GM21367 (cell line): ENCODE measurements around the gene ZNF792.
"Not testable (repeated sequence)": the region's sequence is repeated elsewhere in the genome, so short reads cannot be mapped to it uniquely, and the experiment has no call there.

Source experiments
- ATAC-seq: cut with Tn5 transposase; IDR thresholded peaks from one replicate; pipeline ENCODE4 v1.9.1; 2021; ENCODE audit not compliant: unreplicated experiment

The ZNF792 gene

DNA sequence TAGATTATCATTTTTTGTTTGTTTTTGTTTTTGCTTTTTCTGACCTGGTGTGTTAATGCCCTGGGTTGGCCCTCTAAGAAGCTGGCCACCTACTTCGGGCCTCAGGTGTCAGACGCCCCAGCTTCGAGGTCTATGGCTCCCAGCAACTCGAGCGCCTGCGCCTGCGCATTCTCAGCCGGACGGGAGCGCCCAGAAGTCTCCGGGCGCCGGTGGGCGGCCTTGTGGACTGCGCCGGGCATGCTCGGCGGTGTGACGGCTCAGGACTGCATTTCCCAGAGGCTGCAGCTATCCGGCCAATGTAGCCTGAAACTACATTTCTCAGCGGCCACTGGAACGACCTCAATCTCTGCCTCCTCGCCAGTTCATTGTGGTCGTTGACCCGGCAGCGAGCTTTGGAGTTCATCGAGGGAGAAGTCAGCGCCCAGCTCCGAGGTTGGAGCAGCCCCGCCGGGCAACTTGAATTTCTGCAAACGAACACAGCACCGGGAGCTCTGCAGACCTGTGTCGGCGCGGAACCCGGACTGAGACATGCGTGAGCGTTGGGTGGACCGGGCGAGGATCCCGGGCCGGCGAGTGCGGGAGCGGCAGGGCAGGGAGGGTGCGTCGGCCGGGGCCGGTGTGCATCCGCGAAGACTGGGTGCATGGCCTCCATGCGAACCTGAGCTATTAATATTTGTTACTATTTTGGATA, 37.2 kb downstream of the ZNF792 start, which contains the start of gene ZNF30:
Gene ZNF30 (plus strand): TSS at position 219 of the 691 bp plus-strand sequence. CDS start 3,045 bp downstream, outside the sequence.
- peak; percentile 79 for ATAC-seq

DNA sequence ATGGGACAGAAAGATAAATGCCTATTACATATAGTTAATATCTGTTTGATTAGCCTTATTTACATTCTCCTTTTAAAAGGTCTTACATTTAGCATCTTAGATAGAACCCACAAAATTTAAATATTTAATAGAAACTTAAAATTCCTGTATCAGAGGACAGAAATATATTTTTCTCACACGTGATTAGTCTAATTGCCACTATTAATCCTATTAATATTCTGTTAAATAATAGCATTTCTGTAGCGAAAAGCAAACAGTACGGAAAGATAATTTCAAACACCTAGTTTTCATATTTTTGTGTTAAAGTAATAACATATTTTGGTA, 37.7 kb downstream of the ZNF792 start:
- no peak for ATAC-seq

DNA sequence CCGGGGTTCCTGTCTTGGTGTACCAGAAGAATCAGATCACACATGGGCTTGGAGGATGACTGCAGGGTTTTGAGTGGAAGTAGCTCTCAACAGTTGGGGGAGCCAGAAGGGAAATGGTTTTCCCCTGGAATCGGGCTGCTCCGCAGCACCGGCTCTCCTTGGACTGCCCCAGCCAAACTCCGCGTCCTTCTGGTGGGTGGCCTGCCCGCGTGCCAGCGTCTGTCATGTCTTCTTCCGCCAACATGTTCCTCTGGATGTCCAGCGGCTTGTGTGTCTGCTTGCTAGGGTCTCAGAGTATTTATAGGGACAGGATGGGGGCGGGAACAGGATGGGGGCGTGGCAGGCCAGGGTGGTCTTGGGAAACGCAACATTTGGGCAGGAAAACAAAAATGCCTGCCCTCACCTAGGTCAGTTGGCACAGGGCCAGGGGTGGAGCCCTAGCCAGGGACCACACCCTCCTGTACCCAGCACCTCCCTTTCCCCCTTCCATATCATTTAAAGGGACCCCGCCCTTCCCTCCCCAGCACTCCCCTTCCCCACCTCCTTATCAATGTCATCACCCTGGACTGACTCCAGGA, 38.7 kb downstream of the ZNF792 start:
- ATAC-seq = no peak

DNA sequence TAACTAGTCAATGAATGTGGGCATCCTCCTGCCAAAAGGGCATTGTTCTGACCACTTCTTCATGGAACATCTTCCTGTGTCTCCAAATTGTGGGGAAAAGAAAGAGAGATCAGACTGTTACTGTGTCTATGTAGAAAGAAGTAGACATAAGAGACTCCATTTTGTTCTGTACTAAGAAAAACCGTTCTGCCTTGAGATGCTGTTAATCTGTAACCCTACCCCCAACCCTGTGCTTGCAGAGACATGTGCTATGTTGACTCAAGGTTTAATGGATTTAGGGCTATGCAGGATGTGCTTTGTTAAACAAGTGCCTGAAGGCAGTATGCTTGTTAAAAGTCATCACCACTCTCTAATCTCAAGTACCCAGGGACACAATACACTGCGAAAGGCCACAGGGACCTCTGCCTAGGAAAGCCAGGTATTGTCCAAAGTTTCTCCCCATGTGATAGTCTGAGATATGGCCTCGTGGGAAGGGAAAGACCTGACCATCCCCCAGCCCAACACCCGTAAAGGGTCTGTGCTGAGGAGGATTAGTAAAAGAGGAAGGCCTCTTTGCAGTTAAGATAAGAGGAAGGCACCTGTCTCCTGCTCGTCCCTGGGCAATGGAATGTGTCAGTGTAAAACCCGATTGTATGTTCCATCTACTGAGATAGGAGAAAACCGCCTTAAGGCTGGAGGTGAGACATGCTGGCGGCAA, 43.8 kb downstream of the ZNF792 start:
- ATAC-seq = not testable (repeated sequence)

DNA sequence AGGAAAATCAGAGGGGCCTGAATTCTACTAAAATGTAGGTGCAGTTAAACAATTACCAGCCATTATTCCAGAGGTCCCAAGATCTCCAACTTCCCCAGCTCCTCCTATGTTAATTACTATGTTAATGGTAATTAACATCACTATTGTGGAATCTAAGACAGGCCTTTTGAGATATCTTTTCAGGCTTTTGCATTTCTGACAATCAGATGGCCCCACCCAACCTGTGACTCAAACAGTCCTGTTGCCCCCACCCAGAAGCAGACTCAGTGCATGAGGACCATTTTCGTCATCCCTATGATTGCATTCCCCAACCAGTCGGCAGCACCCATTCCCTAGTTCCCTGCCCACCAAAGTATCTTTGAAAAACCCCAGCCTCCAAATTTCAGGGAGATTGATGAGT, 45.8 kb downstream of the ZNF792 start:
- ATAC-seq = no peak

DNA sequence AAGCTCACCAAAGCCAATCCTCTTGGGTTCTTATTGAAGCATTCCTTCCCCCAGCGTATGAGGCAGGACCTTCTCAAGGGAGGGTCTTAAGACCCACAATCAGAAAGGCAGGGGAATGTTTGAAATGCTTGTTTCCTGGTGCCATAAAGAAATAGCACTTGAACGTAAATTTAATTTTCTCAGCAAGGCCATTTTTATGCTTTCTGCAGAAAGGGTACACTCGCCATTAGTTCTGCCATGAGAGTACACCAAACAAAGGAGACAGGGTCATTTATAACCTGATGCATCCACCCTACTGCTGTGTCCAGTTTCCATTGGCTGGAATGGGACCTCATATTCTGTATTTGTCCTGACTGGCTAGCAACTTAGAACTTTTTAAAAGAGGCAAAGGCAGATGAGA, 46.9 kb downstream of the ZNF792 start:
- not testable (repeated sequence) for ATAC-seq

DNA sequence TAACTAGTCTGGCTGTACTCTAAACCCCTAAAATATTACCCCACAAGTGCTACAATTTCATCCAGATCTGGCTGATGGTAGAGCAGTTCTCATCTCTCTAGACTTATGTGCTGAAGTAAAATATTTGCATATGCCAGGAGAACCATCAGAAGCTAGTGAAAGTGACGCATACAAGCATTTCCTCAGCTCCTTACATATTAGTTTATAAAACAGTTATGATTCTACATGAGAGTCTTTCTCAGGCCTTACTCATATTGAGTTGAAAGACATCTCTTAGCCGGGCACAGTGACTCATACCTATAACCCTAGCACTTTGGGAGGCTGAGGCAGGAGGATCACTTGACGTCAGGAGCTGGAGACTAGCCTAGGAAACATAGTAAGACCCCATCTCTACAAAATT, 53.3 kb downstream of the ZNF792 start:
- no peak for ATAC-seq
